K562 (cell line): Measurements from ENCODE around the gene TMEM141. TPM values are rescaled to one million over a fixed set of nuclear protein-coding genes. Genes with fewer than 3 reads are reported as not detected.

Source experiments
- ATAC-seq: fragments of 200-7000 bp; cut with Tn5 transposase; 3 replicates; pipeline ENCODE4 v1.9.1; 2020; ENCODE audit warnings: moderate library complexity
- BruUV-seq: library from RNA; stranded (reverse); fragments of 400-500 nt; replicated peaks from 2 replicates; lab custom pipeline; 2021; lab: Mats Ljungman, UMichigan
- CTCF ChIA-PET: fragments of 300-600 bp; formaldehyde crosslinking; extraction: SDS; loops from one replicate; lab custom pipeline; 2021; ENCODE audit warnings: low intra/inter-chr PET ratio; lab: Yijun Ruan, JAX
- POLR2A ChIA-PET: fragments of 300-600, 350-650 bp; sonication (Branson Sonifier 250); formaldehyde crosslinking; extraction: SDS; loops from one replicate; lab custom pipeline; 2021; ENCODE audit warnings: antibody characterized with exemption, inconsistent platforms; lab: Yijun Ruan, JAX
- DNase-seq, 4 experiments: peaks; one replicate each; pipeline versions ENCODE4 v3.0.0 to v3.0.0-alpha.2; 2011 to 2018; ENCODE audit warnings: low spot score in 3 of 4, mixed read lengths in 3 of 4; ENCODE audit errors: extremely low read depth in 1 of 4
- FAIRE-seq: peaks from 2 replicates; lab custom pipeline; 2011; peaks lifted over from hg19 to GRCh38; lab: Jason Lieb, UNC
- H2AFZ ChIP-seq: 2 replicates; pipeline ENCODE4 v1.6.0; 2011; ENCODE audit warnings: low read depth, low read length, control low read depth, inconsistent platforms
- H3K27ac ChIP-seq: fragments of 200-600 bp; 3 replicates; pipeline ENCODE4 v1.8.0; 2011; ENCODE audit warnings: low read depth, mild to moderate bottlenecking, control low read depth, inconsistent platforms, low read length, moderate library complexity, mixed read lengths; ENCODE audit errors: extremely low read depth
- H3K27me3 ChIP-seq, 2 experiments: fragments of 300-600 bp in 1 of 2; 2 replicates in 1 of 2; 3 replicates in 1 of 2; pipeline versions ENCODE4 v1.6.0 to v1.8.0; 2011; ENCODE audit warnings: inconsistent platforms in 2 of 2, low read length in 2 of 2, mild to moderate bottlenecking in 1 of 2, mixed read lengths in 1 of 2, moderate library complexity in 1 of 2; ENCODE audit not compliant: control insufficient read depth in 2 of 2, insufficient read depth in 2 of 2
- H3K36me3 ChIP-seq: fragments of 300-600 bp; 3 replicates; pipeline ENCODE4 v1.8.0; 2011; ENCODE audit warnings: mild to moderate bottlenecking, low read length, inconsistent platforms; ENCODE audit not compliant: control insufficient read depth, insufficient read depth
- H3K4me1 ChIP-seq, 2 experiments: fragments of 200-600 bp in 1 of 2; replicated peaks in 1 of 2; 2 replicates in 1 of 2; 3 replicates in 1 of 2; pipeline versions ENCODE4 v1.5.1 to v1.8.0; 2011; ENCODE audit warnings: inconsistent platforms in 2 of 2, low read length in 2 of 2, mild to moderate bottlenecking in 1 of 2, mixed read lengths in 1 of 2, moderate library complexity in 1 of 2; ENCODE audit not compliant: control insufficient read depth in 2 of 2, insufficient read depth in 2 of 2
- H3K4me2 ChIP-seq: 2 replicates; pipeline ENCODE4 v1.6.1; 2011; ENCODE audit warnings: low read length, control low read depth, inconsistent platforms, mixed read lengths; ENCODE audit not compliant: insufficient read depth
- H3K4me3 ChIP-seq: fragments of 200-600 bp; sonication (generic), shearing (Covaris generic); 2 replicates; pipeline ENCODE4 v1.5.1; 2016; ENCODE audit warnings: control low read depth, inconsistent platforms
- H3K79me2 ChIP-seq: fragments of 200-600 bp; 3 replicates; pipeline ENCODE4 v1.8.0; 2011; ENCODE audit warnings: low read length, inconsistent platforms; ENCODE audit not compliant: control insufficient read depth, insufficient read depth
- H3K9ac ChIP-seq, 2 experiments: 2 replicates each; pipeline versions ENCODE4 v1.6.0 to v1.6.1; 2011; ENCODE audit warnings: low read depth in 2 of 2, low read length in 2 of 2, control low read depth in 1 of 2, inconsistent platforms in 1 of 2, mild to moderate bottlenecking in 1 of 2, mixed read lengths in 1 of 2; ENCODE audit not compliant: insufficient read depth in 1 of 2
- H3K9me1 ChIP-seq: one replicate; pipeline ENCODE4 v1.6.0; 2011; ENCODE audit warnings: inconsistent platforms, mild to moderate bottlenecking, low read length, moderate library complexity; ENCODE audit not compliant: control insufficient read depth, insufficient read depth
- H3K9me3 ChIP-seq: replicated peaks from 2 replicates; pipeline ENCODE4 v1.5.1; 2011; ENCODE audit warnings: low read depth, low read length, inconsistent platforms; ENCODE audit not compliant: control insufficient read depth, insufficient read depth
- H4K20me1 ChIP-seq: replicated peaks from 2 replicates; pipeline ENCODE4 v1.6.1; 2011; ENCODE audit warnings: low read length, inconsistent platforms, mixed read lengths; ENCODE audit not compliant: control insufficient read depth, insufficient read depth
- ARHGAP35 ChIP-seq: fragments of 450-650 bp; IDR thresholded peaks from 2 replicates; pipeline ENCODE4 v1.6.1; 2018; ENCODE audit not compliant: partially characterized antibody
- WGBS: fragments of 100-300 bp; shearing (Covaris generic); methylation state at CpG from one replicate; pipeline ENCODE4 v1.1.6; 2016; ENCODE audit warnings: low coverage, mixed read lengths; ENCODE audit not compliant: insufficient coverage; ENCODE audit errors: missing lambda C conversion rate; 5-methylcytosine and 5-hydroxymethylcytosine counted together
- in situ Hi-C: fragments of 300-500 bp; cut with MboI; formaldehyde crosslinking; loops from 4 replicates; pipeline ENCODE4 v1.15.0; 2018; ENCODE audit warnings: inconsistent platforms, mixed read lengths
- intact Hi-C: fragments of 100-400 bp; cut with micrococcal nuclease; formaldehyde crosslinking; loops from 2 replicates; pipeline ENCODE4 v1.14.2; 2022
- polyA plus RNA-seq, 8 experiments: library from polyadenylated mRNA; depleted of rRNA in 4 of 8; stranded (reverse) in 5 of 8; unstranded in 3 of 8; fragments of >200 nt; fragmentation: Nextera tagmentation in 2 of 8; fragmentation: Illumina TruSeq in 1 of 8; extraction: Ambion mirVana in 2 of 8; extraction: Trizol in 1 of 8; gene quantifications; 2 replicates each; pipeline versions ENCODE4 v1.2.1 to v1.2.3, GENCODE V29; 2011 to 2014; ENCODE audit warnings: inconsistent platforms in 1 of 8, missing spikeins in 1 of 8
- total RNA-seq, 7 experiments: library from RNA; depleted of rRNA in 6 of 7; stranded (reverse); fragments of >200 nt in 6 of 7; fragmentation: Illumina TruSeq in 2 of 7; extraction: Trizol in 2 of 7; gene quantifications; 2 replicates each; pipeline versions ENCODE4 v1.2.1 to v1.2.3, GENCODE V29; 2011 to 2021; ENCODE audit warnings: low replicate concordance in 1 of 7
- TF ChIP-seq, protein P1 (sequence below), 3 experiments: IDR thresholded peaks in 2 of 3; conservative IDR thresholded peaks in 1 of 3; 2 replicates each; pipeline ENCODE4 v1.5.1; 2011 to 2012; ENCODE audit warnings: low read length in 3 of 3, mild to moderate bottlenecking in 3 of 3, control low read depth in 2 of 3, improper control_type of control experiment in 1 of 3, inconsistent platforms in 1 of 3, low read depth in 1 of 3, mixed read lengths in 1 of 3, moderate library complexity in 1 of 3; ENCODE audit not compliant: insufficient read depth in 2 of 3

Gene TMEM141
- total and polyA plus RNA-seq, 9 of the 15 experiments (the other 6 are each of a cell fraction or from before 2014, with no cell fraction given): 21.5 to 123 (median 74.8) TPM

GRCh38 chr9:136806631-136807201 is 15.6 kb downstream of the TMEM141 start:
- Histone ChIP-seq H3K79me2 (peaks cover 54% of the 10 kb centered on the region), H3K4me2 (peak overlapping the region; percentile 94), H3K27me3 (no peaks in the 10 kb centered on the region), H3K9me1 (no peaks in the 10 kb centered on the region), H3K9ac (peak overlapping the region; percentile 77 to 99), H3K36me3 (peaks cover 34% of the 10 kb centered on the region), H3K4me1 (peaks cover 23 to 58% of the 10 kb centered on the region in 2 experiments), H4K20me1 (no peaks in the 10 kb centered on the region), H3K9me3 (no peaks in the 10 kb centered on the region), H2AFZ (no peak overlapping the region), H3K27ac (no peak overlapping the region; the same call in 1 of the 3 replicates), H3K4me3 (peak overlapping the region; percentile 97)
- whole genome bisulfite sequencing: 40% methylated on average over 23 of the region's 25 CpGs
- intact Hi-C loops: no loop called here
- CTCF ChIA-PET: no interaction called here
- in situ Hi-C loops: no loop called here
- POLR2A ChIA-PET: interaction anchor here (0.6 to 3.6 kb wide), 9 partner anchors 11 to 434 kb away, joined by 3 to 14 read pairs (median 3); partner anchors contain the start of gene TUBB4B
- TF ChIP-seq, protein P1, sequence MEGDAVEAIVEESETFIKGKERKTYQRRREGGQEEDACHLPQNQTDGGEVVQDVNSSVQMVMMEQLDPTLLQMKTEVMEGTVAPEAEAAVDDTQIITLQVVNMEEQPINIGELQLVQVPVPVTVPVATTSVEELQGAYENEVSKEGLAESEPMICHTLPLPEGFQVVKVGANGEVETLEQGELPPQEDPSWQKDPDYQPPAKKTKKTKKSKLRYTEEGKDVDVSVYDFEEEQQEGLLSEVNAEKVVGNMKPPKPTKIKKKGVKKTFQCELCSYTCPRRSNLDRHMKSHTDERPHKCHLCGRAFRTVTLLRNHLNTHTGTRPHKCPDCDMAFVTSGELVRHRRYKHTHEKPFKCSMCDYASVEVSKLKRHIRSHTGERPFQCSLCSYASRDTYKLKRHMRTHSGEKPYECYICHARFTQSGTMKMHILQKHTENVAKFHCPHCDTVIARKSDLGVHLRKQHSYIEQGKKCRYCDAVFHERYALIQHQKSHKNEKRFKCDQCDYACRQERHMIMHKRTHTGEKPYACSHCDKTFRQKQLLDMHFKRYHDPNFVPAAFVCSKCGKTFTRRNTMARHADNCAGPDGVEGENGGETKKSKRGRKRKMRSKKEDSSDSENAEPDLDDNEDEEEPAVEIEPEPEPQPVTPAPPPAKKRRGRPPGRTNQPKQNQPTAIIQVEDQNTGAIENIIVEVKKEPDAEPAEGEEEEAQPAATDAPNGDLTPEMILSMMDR (IDR thresholded peaks at IDR 0.05 in 2 of 3, conservative IDR thresholded peaks at IDR 0.05 in 1 of 3; ENCODE audit: insufficient read depth in 2 of 3, low read depth in 1 of 3, low read length in 3 of 3): 0 out of 6 replicates have a peak, but pooled peaks of 1 of the 3 experiments have one; percentile 0
- no peak for TF ChIP-seq ARHGAP35
- DNase-seq (no peak), ATAC-seq (peak; percentile 3; the same call in 1 of the 3 replicates), FAIRE-seq (no peak)
- no TSS peak for BruUV-seq
